Hepatocyte (in vitro differentiated cells): ENCODE data around the gene CCDC27.

ENCODE experiments used
- EZH2 ChIP-seq: fragments of 200-600 bp; sonication (generic); IDR thresholded peaks from 2 replicates; pipeline ENCODE4 v1.6.1; 2016; ENCODE audit warnings: antibody characterized with exemption, mild to moderate bottlenecking, borderline replicate concordance
- TF ChIP-seq, protein P1 (sequence below): fragments of 200-600 bp; sonication (generic); IDR thresholded peaks from 2 replicates; pipeline ENCODE4 v1.5.1; 2016; ENCODE audit warnings: antibody characterized with exemption, mild to moderate bottlenecking; ENCODE audit not compliant: poor library complexity

DNA sequence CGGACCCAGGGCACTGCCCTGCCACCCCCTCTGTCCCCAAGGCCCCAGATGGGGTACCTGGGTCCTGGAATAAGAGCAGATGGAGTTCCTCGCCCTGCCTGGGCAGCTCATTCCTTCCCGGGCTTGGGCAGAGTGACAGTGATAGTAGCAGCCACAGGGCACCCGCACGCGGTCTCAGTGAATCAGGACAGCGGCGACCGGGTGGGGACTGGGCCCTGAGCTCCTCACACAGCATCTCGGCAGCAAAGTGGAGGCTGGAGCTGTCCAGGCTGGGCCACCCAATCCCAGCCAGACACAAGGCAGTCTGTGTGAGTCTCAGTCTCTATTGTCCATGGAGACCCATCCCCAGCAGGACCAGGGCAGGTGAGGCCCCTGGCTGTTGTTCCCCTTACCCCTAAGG, 37.4 kb upstream of the CCDC27 start:
- TF ChIP-seq, protein P1, sequence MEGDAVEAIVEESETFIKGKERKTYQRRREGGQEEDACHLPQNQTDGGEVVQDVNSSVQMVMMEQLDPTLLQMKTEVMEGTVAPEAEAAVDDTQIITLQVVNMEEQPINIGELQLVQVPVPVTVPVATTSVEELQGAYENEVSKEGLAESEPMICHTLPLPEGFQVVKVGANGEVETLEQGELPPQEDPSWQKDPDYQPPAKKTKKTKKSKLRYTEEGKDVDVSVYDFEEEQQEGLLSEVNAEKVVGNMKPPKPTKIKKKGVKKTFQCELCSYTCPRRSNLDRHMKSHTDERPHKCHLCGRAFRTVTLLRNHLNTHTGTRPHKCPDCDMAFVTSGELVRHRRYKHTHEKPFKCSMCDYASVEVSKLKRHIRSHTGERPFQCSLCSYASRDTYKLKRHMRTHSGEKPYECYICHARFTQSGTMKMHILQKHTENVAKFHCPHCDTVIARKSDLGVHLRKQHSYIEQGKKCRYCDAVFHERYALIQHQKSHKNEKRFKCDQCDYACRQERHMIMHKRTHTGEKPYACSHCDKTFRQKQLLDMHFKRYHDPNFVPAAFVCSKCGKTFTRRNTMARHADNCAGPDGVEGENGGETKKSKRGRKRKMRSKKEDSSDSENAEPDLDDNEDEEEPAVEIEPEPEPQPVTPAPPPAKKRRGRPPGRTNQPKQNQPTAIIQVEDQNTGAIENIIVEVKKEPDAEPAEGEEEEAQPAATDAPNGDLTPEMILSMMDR: no peak
- no peak for TF ChIP-seq EZH2
